DMS53 treated with DMSO at 0.1 percent for 48 hours (cell line): ENCODE results near the gene SPECC1L.
"Not testable (repeated sequence)": the region's sequence is repeated elsewhere in the genome, so short reads cannot be mapped to it uniquely, and the experiment has no call there.

Source experiments
- DNase-seq: peaks from one replicate; lab custom pipeline; 2025; ENCODE audit not compliant: unreplicated experiment; lab: John Stamatoyannopoulos, UW

SPECC1L gene

GRCh38 chr22:24270556-24271385 lies at the start of gene SPECC1L:
SPECC1L (plus strand) TSS chr22:24270831; CDS start chr22:24302232, 31,401 bp downstream.
- peak; percentile 48 for DNase-seq

- DNase-seq, result no peak
Observed at GRCh38 chr22:24224468-24224867, 46.2 kb upstream of the SPECC1L start.

GRCh38 chr22:24225044-24225601 lies 45.5 kb upstream of the SPECC1L start:
- no peak for DNase-seq

- DNase-seq, result no peak
Observed at GRCh38 chr22:24225951-24226350, 44.7 kb upstream of the SPECC1L start.

GRCh38 chr22:24230911-24231656 lies 39.5 kb upstream of the SPECC1L start:
- DNase-seq, result no peak

- no peak for DNase-seq
Observed at GRCh38 chr22:24231706-24232105, 38.9 kb upstream of the SPECC1L start.

- DNase-seq, result no peak
Observed at GRCh38 chr22:24232124-24232523, 38.5 kb upstream of the SPECC1L start.

GRCh38 chr22:24232725-24233124 lies 37.9 kb upstream of the SPECC1L start:
- DNase-seq, result no peak

GRCh38 chr22:24233235-24233634 lies 37.4 kb upstream of the SPECC1L start:
- no peak for DNase-seq

- no peak for DNase-seq
Observed at GRCh38 chr22:24233816-24234215, 36.8 kb upstream of the SPECC1L start.

GRCh38 chr22:24235315-24235714 lies 35.3 kb upstream of the SPECC1L start:
- no peak for DNase-seq

GRCh38 chr22:24236656-24237055 lies 34.0 kb upstream of the SPECC1L start:
- DNase-seq, result no peak

- DNase-seq, result not testable (repeated sequence)
Observed at GRCh38 chr22:24238101-24238694, 32.4 kb upstream of the SPECC1L start.

- no peak for DNase-seq
Observed at GRCh38 chr22:24240381-24240780, 30.2 kb upstream of the SPECC1L start.

- not testable (repeated sequence) for DNase-seq
Observed at GRCh38 chr22:24240985-24241692, 29.5 kb upstream of the SPECC1L start.

- DNase-seq, result not testable (repeated sequence)
Observed at GRCh38 chr22:24243417-24243816, 27.2 kb upstream of the SPECC1L start.

GRCh38 chr22:24244144-24244787 lies 26.4 kb upstream of the SPECC1L start:
- DNase-seq, result no peak

- not testable (repeated sequence) for DNase-seq
Observed at GRCh38 chr22:24245030-24245431, 25.6 kb upstream of the SPECC1L start, which contains the start of gene GGT5. GGT5 (minus strand) TSS chr22:24245082; CDS start chr22:24244725, 357 bp downstream.

- not testable (repeated sequence) for DNase-seq
Observed at GRCh38 chr22:24245584-24246561, 24.8 kb upstream of the SPECC1L start.
